ENCODE data around the gene SHISAL2A.

Gene SHISAL2A

DNA sequence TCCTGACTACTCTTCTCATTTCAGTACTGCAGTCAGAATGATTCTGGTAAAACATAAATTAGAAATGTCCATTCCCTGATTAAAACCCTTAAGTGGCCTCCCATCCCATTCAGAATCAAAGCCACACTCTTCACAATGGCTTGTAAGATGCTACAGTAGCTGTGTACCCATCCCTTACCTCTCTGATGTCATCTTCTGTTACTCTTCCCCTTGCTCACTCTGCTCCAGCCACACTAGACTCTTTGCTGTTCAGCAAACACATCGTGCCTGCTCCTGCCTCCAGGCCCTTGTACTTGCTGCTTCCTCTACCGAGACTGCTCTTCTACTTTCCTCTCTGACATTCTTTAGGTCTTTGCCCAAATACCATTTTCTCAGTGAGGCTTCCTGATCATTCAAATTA lies 35.1 kb upstream of the SHISAL2A start:
- Histone ChIP-seq H3K4me3 (ENCODE audit: low read depth, low read length) (no peak overlapping the region), H3K36me3 (ENCODE audit: control insufficient read depth in 1 of 2, insufficient read depth in 2 of 2, low read length in 2 of 2) (no peaks in the 10 kb centered on the region), H3K79me1 (ENCODE audit: low read length) (peaks cover 4% of the 10 kb centered on the region), H3K4me2 (ENCODE audit: low read length) (no peak overlapping the region), H2BK5ac (ENCODE audit: low read depth, low read length, poor library complexity) (no peak overlapping the region), H3K18ac (ENCODE audit: low read length) (no peak overlapping the region), H3K4me1 (ENCODE audit: control insufficient read depth in 1 of 2, insufficient read depth in 2 of 2, low read length in 2 of 2) (peaks cover 9 to 11% of the 10 kb centered on the region in 2 experiments), H3K79me2 (ENCODE audit: control insufficient read depth, insufficient read depth, low read length, poor library complexity) (no peaks in the 10 kb centered on the region), H3K4ac (ENCODE audit: low read depth, low read length) (no peak overlapping the region), H3K9ac (ENCODE audit: low read length) (no peak overlapping the region), H2AK5ac (ENCODE audit: low read length) (no peak overlapping the region), H2BK12ac (ENCODE audit: low read length) (no peak overlapping the region), H4K91ac (ENCODE audit: low read depth, low read length) (no peak overlapping the region), H4K8ac (ENCODE audit: low read depth, low read length) (no peak overlapping the region), H3K14ac (ENCODE audit: low read length) (no peak overlapping the region), H2BK120ac (ENCODE audit: insufficient read depth, low read length, poor library complexity) (no peak overlapping the region), H2AFZ (ENCODE audit: insufficient read depth, low read length, poor library complexity) (no peak overlapping the region), H3K27me3 (ENCODE audit: insufficient read depth, low read length) (peaks cover 2% of the 10 kb centered on the region), H3K23ac (ENCODE audit: low read length) (no peak overlapping the region), H3K27ac (ENCODE audit: low read depth, low read length) (no peak overlapping the region), H4K12ac (ENCODE audit: low read depth, low read length) (no peak overlapping the region), H3K9me3 (ENCODE audit: insufficient read depth, low read depth, low read length) (no peaks in the 10 kb centered on the region)
- WGBS (ENCODE audit: extremely low coverage, insufficient coverage, insufficient read length), result no CpG with 5 or more reads among the region's 2 CpGs
- no peak for DNase-seq

GRCh38 chr1:52598729-52599128 lies 34.2 kb upstream of the SHISAL2A start:
- Histone ChIP-seq H3K4me2 (ENCODE audit: low read length) (no peak overlapping the region), H4K12ac (ENCODE audit: low read depth, low read length) (no peak overlapping the region), H2BK12ac (ENCODE audit: low read length) (no peak overlapping the region), H3K36me3 (ENCODE audit: control insufficient read depth in 1 of 2, insufficient read depth in 2 of 2, low read length in 2 of 2) (no peaks in the 10 kb centered on the region), H2AFZ (ENCODE audit: insufficient read depth, low read length, poor library complexity) (no peak overlapping the region), H3K27ac (ENCODE audit: low read depth, low read length) (no peak overlapping the region), H3K14ac (ENCODE audit: low read length) (no peak overlapping the region), H3K79me1 (ENCODE audit: low read length) (peaks cover 4% of the 10 kb centered on the region), H3K23ac (ENCODE audit: low read length) (no peak overlapping the region), H3K9me3 (ENCODE audit: insufficient read depth, low read depth, low read length) (no peaks in the 10 kb centered on the region), H3K4me1 (ENCODE audit: control insufficient read depth in 1 of 2, insufficient read depth in 2 of 2, low read length in 2 of 2) (peaks cover 10 to 14% of the 10 kb centered on the region in 2 experiments), H4K8ac (ENCODE audit: low read depth, low read length) (no peak overlapping the region), H3K27me3 (ENCODE audit: insufficient read depth, low read length) (peaks cover 2% of the 10 kb centered on the region), H3K79me2 (ENCODE audit: control insufficient read depth, insufficient read depth, low read length, poor library complexity) (no peaks in the 10 kb centered on the region), H4K91ac (ENCODE audit: low read depth, low read length) (no peak overlapping the region), H2AK5ac (ENCODE audit: low read length) (no peak overlapping the region), H3K9ac (ENCODE audit: low read length) (no peak overlapping the region), H2BK120ac (ENCODE audit: insufficient read depth, low read length, poor library complexity) (no peak overlapping the region), H3K4me3 (ENCODE audit: low read depth, low read length) (no peak overlapping the region), H2BK5ac (ENCODE audit: low read depth, low read length, poor library complexity) (no peak overlapping the region), H3K4ac (ENCODE audit: low read depth, low read length) (no peak overlapping the region), H3K18ac (ENCODE audit: low read length) (no peak overlapping the region)
- no CpG with 5 or more reads among the region's 7 CpGs for WGBS (ENCODE audit: extremely low coverage, insufficient coverage, insufficient read length)
- peak in 1 of 2 donors; percentile 49 for DNase-seq

DNA sequence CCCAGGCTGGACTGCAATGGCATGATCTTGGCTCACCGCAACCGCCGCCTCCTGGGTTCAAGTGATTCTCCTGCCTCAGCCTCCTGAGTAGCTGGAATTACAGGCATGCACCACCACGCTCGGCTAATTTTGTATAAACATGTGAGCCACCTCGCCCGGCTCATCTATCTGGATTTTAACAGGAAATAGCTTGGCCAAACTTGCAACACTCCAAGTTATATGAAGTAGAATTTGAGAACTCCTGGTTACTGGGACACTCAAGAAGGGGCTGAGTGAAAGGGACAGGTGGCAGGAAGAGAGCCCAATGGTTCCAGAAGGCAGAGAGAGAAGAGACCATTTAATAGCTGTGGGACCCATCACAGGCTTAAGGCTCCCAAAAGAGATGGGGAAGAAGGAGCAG lies 33.7 kb upstream of the SHISAL2A start:
- Histone ChIP-seq H3K4ac (ENCODE audit: low read depth, low read length) (no peak overlapping the region), H4K12ac (ENCODE audit: low read depth, low read length) (no peak overlapping the region), H2BK120ac (ENCODE audit: insufficient read depth, low read length, poor library complexity) (no peak overlapping the region), H2AFZ (ENCODE audit: insufficient read depth, low read length, poor library complexity) (no peak overlapping the region), H3K14ac (ENCODE audit: low read length) (no peak overlapping the region), H3K36me3 (ENCODE audit: control insufficient read depth in 1 of 2, insufficient read depth in 2 of 2, low read length in 2 of 2) (no peaks in the 10 kb centered on the region), H2BK5ac (ENCODE audit: low read depth, low read length, poor library complexity) (no peak overlapping the region), H3K27ac (ENCODE audit: low read depth, low read length) (no peak overlapping the region), H2BK12ac (ENCODE audit: low read length) (no peak overlapping the region), H4K91ac (ENCODE audit: low read depth, low read length) (no peak overlapping the region), H3K79me1 (ENCODE audit: low read length) (peaks cover 4% of the 10 kb centered on the region), H3K4me3 (ENCODE audit: low read depth, low read length) (no peak overlapping the region), H3K27me3 (ENCODE audit: insufficient read depth, low read length) (peaks cover 2% of the 10 kb centered on the region), H4K8ac (ENCODE audit: low read depth, low read length) (no peak overlapping the region), H3K18ac (ENCODE audit: low read length) (no peak overlapping the region), H3K23ac (ENCODE audit: low read length) (no peak overlapping the region), H3K9me3 (ENCODE audit: insufficient read depth, low read depth, low read length) (no peaks in the 10 kb centered on the region), H3K79me2 (ENCODE audit: control insufficient read depth, insufficient read depth, low read length, poor library complexity) (no peaks in the 10 kb centered on the region), H2AK5ac (ENCODE audit: low read length) (no peak overlapping the region), H3K4me1 (ENCODE audit: control insufficient read depth in 1 of 2, insufficient read depth in 2 of 2, low read length in 2 of 2) (peaks cover 10 to 14% of the 10 kb centered on the region in 2 experiments), H3K4me2 (ENCODE audit: low read length) (no peak overlapping the region), H3K9ac (ENCODE audit: low read length) (no peak overlapping the region)
- WGBS (ENCODE audit: extremely low coverage, insufficient coverage, insufficient read length), result no CpG with 5 or more reads among the region's 7 CpGs
- DNase-seq, result peak in 1 of 2 donors; percentile 44

- no peak overlapping the region for H4K91ac ChIP-seq (ENCODE audit: low read depth, low read length)
- no peak overlapping the region for H2AFZ ChIP-seq (ENCODE audit: insufficient read depth, low read length, poor library complexity)
- H3K4me1 ChIP-seq (ENCODE audit: control insufficient read depth in 1 of 2, insufficient read depth in 2 of 2, low read length in 2 of 2), result peaks cover 10 to 14% of the 10 kb centered on the region in 2 experiments
- no peak overlapping the region for H3K23ac ChIP-seq (ENCODE audit: low read length)
- no peak overlapping the region for H4K12ac ChIP-seq (ENCODE audit: low read depth, low read length)
- no CpG with 5 or more reads among the region's 8 CpGs for WGBS (ENCODE audit: extremely low coverage, insufficient coverage, insufficient read length)
- no peaks in the 10 kb centered on the region for H3K36me3 ChIP-seq (ENCODE audit: control insufficient read depth in 1 of 2, insufficient read depth in 2 of 2, low read length in 2 of 2)
- H3K4ac ChIP-seq (ENCODE audit: low read depth, low read length), result no peak overlapping the region
- H3K79me1 ChIP-seq (ENCODE audit: low read length), result peaks cover 4% of the 10 kb centered on the region
- H3K14ac ChIP-seq (ENCODE audit: low read length), result no peak overlapping the region
- H4K8ac ChIP-seq (ENCODE audit: low read depth, low read length), result no peak overlapping the region
- no peak overlapping the region for H3K4me2 ChIP-seq (ENCODE audit: low read length)
- no peak overlapping the region for H2BK5ac ChIP-seq (ENCODE audit: low read depth, low read length, poor library complexity)
- no peak for DNase-seq
- H3K18ac ChIP-seq (ENCODE audit: low read length), result no peak overlapping the region
- H3K27me3 ChIP-seq (ENCODE audit: insufficient read depth, low read length), result peaks cover 2% of the 10 kb centered on the region
- no peak overlapping the region for H2BK12ac ChIP-seq (ENCODE audit: low read length)
- H3K27ac ChIP-seq (ENCODE audit: low read depth, low read length), result no peak overlapping the region
- H3K79me2 ChIP-seq (ENCODE audit: control insufficient read depth, insufficient read depth, low read length, poor library complexity), result no peaks in the 10 kb centered on the region
- H2AK5ac ChIP-seq (ENCODE audit: low read length), result no peak overlapping the region
- no peak overlapping the region for H2BK120ac ChIP-seq (ENCODE audit: insufficient read depth, low read length, poor library complexity)
- H3K9me3 ChIP-seq (ENCODE audit: insufficient read depth, low read depth, low read length), result no peaks in the 10 kb centered on the region
- H3K4me3 ChIP-seq (ENCODE audit: low read depth, low read length), result no peak overlapping the region
- no peak overlapping the region for H3K9ac ChIP-seq (ENCODE audit: low read length)
Measured at GRCh38 chr1:52600533-52601179, 32.3 kb upstream of the SHISAL2A start.
